HG03159 (cell line): ENCODE measurements around the gene VMAC.

Source experiments
- ATAC-seq: cut with Tn5 transposase; IDR thresholded peaks from one replicate; pipeline ENCODE4 v1.9.1; 2021; ENCODE audit warnings: mild to moderate bottlenecking, moderate library complexity; ENCODE audit not compliant: unreplicated experiment

Gene VMAC

GRCh38 chr19:5903624-5904351 is 884 bp upstream of the VMAC start, which contains the start of gene NDUFA11:
NDUFA11 (minus strand) TSS chr19:5903790; CDS start chr19:5903708, 82 bp downstream.
- peak; percentile 35 for ATAC-seq

GRCh38 chr19:5905114-5905778 is 574 bp downstream of the VMAC start:
- no peak for ATAC-seq

GRCh38 chr19:5907241-5907640 is 2.6 kb downstream of the VMAC start:
- ATAC-seq: no peak

- no peak for ATAC-seq
These were observed 4.2 kb downstream of the VMAC start for GRCh38 chr19:5908773-5909442.

- no peak for ATAC-seq
These were observed 5.9 kb downstream of the VMAC start for GRCh38 chr19:5910638-5910907.

- no peak for ATAC-seq
These were observed 6.7 kb downstream of the VMAC start for GRCh38 chr19:5911366-5911765.

GRCh38 chr19:5913739-5914357 is 9.2 kb downstream of the VMAC start, which contains the start of gene CAPS:
CAPS (plus strand) TSS chr19:5914254; CDS start chr19:5914407, 153 bp downstream.
- no peak for ATAC-seq

- ATAC-seq: no peak
These were observed 9.7 kb downstream of the VMAC start for GRCh38 chr19:5914358-5914774.

- ATAC-seq: no peak
These were observed 10.5 kb downstream of the VMAC start for GRCh38 chr19:5914946-5915781.

GRCh38 chr19:5915782-5916165 is 11.1 kb downstream of the VMAC start:
- no peak for ATAC-seq

GRCh38 chr19:5916181-5916708 is 11.6 kb downstream of the VMAC start:
- ATAC-seq: no peak

- no peak for ATAC-seq
These were observed 12.9 kb downstream of the VMAC start for GRCh38 chr19:5917431-5918107.

GRCh38 chr19:5918463-5919079 is 13.9 kb downstream of the VMAC start:
- ATAC-seq: no peak

- ATAC-seq: no peak
These were observed 17.0 kb downstream of the VMAC start for GRCh38 chr19:5921516-5922160.

GRCh38 chr19:5922161-5922545 is 17.5 kb downstream of the VMAC start:
- no peak for ATAC-seq

- ATAC-seq: no peak
These were observed 18.7 kb downstream of the VMAC start for GRCh38 chr19:5923356-5923755.

GRCh38 chr19:5925830-5926427 is 21.3 kb downstream of the VMAC start:
- no peak for ATAC-seq

GRCh38 chr19:5926641-5927440 is 22.2 kb downstream of the VMAC start:
- ATAC-seq: no peak
